Hematopoietic multipotent progenitor cell treated with erythropoietin and hydrocortisone succinate and interleukin-3 and kit ligand, for 17 days (in vitro differentiated cells): ENCODE measurements around the gene MAGEL2.
"Not testable (repeated sequence)": the region's sequence is repeated elsewhere in the genome, so short reads cannot be mapped to it uniquely, and the experiment has no call there.

Experiments
- DNase-seq: peaks from one replicate; pipeline ENCODE4 v3.0.0-alpha.2; 2015; ENCODE audit warnings: low spot score

MAGEL2 gene

GRCh38 chr15:23606226-23606625 is 41.4 kb downstream of the MAGEL2 start:
- DNase-seq = no peak

GRCh38 chr15:23602124-23602523 is 45.5 kb downstream of the MAGEL2 start:
- no peak for DNase-seq

GRCh38 chr15:23599053-23599452 is 48.6 kb downstream of the MAGEL2 start:
- no peak for DNase-seq

DNA sequence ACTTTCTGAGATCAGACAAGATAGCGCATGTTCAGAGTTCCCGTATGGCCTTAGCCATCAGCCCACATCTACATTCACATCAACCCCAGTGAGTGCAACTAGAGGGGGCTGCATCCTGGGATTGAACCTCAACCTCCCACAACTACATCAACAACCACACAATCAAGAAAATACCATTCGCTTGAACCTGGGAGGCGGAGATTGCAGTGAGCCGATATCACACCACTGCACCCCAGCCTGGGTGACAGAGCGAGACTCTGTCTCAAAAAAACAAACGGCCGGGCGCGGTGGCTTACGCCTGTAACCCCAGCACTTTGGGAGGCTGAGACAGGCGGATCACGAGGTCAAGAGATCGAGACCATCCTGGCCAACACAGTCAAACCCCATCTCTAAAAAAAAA is 50.4 kb downstream of the MAGEL2 start:
- DNase-seq = not testable (repeated sequence)

DNA sequence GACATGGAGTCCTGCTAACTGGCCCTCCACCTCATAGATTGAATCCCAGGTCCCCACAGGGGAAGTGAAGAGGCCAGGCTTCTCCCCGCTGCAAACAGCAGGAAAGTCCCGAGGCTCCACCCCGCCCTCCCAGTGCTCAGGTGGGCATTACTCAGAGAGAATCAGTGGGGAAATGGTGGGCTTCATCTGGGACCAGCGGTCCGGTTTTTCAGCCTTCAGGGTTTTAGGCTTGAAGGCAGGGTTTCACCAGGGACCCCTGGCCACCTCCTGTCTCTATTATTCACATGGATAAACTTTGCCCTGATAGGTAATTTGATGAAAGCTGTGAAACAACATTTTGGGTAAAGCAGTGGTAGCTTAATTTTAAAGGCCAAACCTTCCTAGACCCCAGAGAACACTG is 50.9 kb downstream of the MAGEL2 start:
- no peak for DNase-seq

- DNase-seq = no peak
These were observed 52.3 kb downstream of the MAGEL2 start for GRCh38 chr15:23595368-23595767.

DNA sequence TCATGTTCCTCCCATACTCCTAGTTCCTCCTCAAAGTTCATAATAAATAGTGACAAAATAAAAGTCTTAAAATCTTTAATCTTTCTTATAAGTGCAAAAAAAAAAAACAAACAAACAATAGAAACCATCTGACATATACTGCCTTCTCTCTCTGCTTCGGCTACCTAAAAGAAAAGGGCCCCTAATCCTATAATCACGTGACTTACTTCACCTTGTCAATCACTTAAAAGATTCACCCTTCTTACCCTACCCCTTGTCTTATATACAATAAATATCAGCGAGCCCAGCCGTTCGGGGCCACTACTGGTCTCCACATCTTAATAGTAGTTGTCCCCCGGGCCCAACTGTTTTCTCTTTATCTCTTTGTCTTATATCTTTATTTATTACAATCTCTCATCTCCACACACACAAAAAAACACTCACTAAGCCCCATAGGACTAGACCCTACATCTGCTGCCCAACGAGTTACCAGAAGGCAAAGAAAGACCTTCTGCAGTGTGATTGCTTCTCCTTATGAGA is 53.4 kb downstream of the MAGEL2 start:
- no peak for DNase-seq
